GM20000 (cell line): ENCODE data around the gene B3GALT5.

Experiments used
- DNase-seq: peaks from one replicate; pipeline ENCODE4 v3.0.0; 2012; ENCODE audit warnings: low spot score
- TF ChIP-seq, protein P1 (sequence below): IDR thresholded peaks from 2 replicates; pipeline ENCODE4 v1.5.1; 2012; ENCODE audit warnings: mild to moderate bottlenecking, control low read depth; ENCODE audit errors: extremely low read depth, missing control alignments

The B3GALT5 gene

GRCh38 chr21:39647476-39647875 lies 34.7 kb downstream of the B3GALT5 start:
- no peak for DNase-seq
- TF ChIP-seq, protein P1, sequence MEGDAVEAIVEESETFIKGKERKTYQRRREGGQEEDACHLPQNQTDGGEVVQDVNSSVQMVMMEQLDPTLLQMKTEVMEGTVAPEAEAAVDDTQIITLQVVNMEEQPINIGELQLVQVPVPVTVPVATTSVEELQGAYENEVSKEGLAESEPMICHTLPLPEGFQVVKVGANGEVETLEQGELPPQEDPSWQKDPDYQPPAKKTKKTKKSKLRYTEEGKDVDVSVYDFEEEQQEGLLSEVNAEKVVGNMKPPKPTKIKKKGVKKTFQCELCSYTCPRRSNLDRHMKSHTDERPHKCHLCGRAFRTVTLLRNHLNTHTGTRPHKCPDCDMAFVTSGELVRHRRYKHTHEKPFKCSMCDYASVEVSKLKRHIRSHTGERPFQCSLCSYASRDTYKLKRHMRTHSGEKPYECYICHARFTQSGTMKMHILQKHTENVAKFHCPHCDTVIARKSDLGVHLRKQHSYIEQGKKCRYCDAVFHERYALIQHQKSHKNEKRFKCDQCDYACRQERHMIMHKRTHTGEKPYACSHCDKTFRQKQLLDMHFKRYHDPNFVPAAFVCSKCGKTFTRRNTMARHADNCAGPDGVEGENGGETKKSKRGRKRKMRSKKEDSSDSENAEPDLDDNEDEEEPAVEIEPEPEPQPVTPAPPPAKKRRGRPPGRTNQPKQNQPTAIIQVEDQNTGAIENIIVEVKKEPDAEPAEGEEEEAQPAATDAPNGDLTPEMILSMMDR: no peak

DNA sequence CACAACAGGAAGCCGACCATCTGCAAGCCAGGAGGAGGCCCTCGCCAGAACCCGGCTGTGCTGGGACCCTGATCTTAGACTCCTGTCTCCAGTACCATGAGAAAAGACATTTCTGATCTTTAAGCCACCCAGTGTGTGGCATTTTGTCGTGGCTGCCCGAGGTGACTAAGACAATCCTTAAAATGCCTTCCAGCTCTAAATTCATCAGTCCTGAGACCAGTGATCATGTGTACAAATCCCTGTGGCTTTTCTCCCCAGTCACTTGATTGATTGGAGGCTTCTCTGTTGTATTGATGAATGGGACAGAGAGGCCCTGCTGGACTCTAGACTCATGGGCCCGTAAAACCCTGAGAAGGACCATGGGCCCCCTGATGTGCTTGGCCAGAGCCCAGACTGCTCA lies 36.1 kb downstream of the B3GALT5 start:
- TF ChIP-seq, protein P1: no peak
- no peak for DNase-seq

DNA sequence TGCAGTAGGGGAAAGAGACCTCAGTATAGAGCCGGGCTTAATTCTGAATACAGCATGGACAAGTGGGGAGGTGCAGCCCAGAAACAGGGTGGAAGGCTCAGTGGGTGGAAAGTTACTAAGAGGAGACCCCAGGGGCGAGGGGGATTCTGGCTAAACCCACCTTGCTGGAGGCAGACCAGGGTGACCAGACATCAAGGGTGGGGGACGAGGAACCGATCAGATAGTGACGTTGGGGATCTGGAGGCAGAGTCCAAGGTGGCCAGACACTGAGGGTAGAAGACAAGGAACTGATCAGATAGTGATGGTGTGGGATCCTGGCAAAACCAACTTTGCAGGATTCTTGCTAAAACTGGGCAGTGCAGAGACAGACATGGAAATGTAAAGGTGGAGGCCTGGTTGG lies 36.8 kb downstream of the B3GALT5 start:
- TF ChIP-seq, protein P1: no peak
- DNase-seq: no peak

GRCh38 chr21:39650306-39650705 lies 37.6 kb downstream of the B3GALT5 start:
- no peak for DNase-seq
- TF ChIP-seq, protein P1: no peak

- TF ChIP-seq, protein P1: no peak
- DNase-seq: no peak
Measured at GRCh38 chr21:39650801-39651200, 38.1 kb downstream of the B3GALT5 start.

DNA sequence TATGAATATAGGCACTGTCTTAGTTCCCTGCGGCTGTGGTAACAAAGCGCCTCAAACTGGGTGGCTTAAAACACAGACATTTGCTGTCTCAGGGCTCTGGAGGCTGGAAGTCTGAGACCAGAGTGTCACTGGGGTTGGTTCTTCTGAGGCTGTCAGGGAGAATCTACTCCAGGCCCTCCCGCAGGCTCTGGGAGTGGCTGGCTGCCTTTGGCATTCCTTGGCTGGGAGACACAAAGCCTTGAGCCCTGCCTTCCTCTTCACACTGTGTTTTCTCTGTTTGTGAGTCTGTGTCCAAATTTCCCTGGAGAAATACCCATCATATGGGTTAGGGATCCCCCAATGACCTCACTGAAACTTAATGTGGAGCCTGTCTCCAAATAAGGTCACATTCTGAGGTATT lies 38.5 kb downstream of the B3GALT5 start:
- TF ChIP-seq, protein P1: no peak
- no peak for DNase-seq

- TF ChIP-seq, protein P1: no peak
- DNase-seq: no peak
Measured at GRCh38 chr21:39654951-39655350, 42.2 kb downstream of the B3GALT5 start.
